H7 (cell line): ENCODE data around the gene KCNA5. TPM values are rescaled to one million over a fixed set of nuclear protein-coding genes. Genes with fewer than 3 reads are reported as not detected.

Experiments used
- DNase-seq: peaks from one replicate; pipeline ENCODE4 v3.0.0; 2012
- H3K27me3 ChIP-seq: 2 replicates; pipeline ENCODE4 v1.6.0; 2011; ENCODE audit warnings: mild to moderate bottlenecking, low read length; ENCODE audit not compliant: control insufficient read depth, insufficient read depth
- H3K36me3 ChIP-seq: replicated peaks from 2 replicates; pipeline ENCODE4 v1.5.1; 2011; ENCODE audit warnings: low read length; ENCODE audit not compliant: control insufficient read depth, insufficient read depth
- H3K4me3 ChIP-seq: 2 replicates; pipeline ENCODE4 v1.5.1; 2011; ENCODE audit warnings: low read depth, mild to moderate bottlenecking, control low read depth, low read length, moderate library complexity; ENCODE audit not compliant: insufficient read depth
- total RNA-seq: library from RNA; depleted of rRNA; stranded (reverse); fragments of >200 nt; shearing (Covaris generic); gene quantifications from 2 replicates; pipeline ENCODE4 v1.2.3, GENCODE V29; 2014

KCNA5 gene
- total RNA-seq, 1 experiment from 2014 or later = 1.7 TPM

- DNase-seq = no peak
- Histone ChIP-seq H3K36me3 (no peaks in the 10 kb centered on the region), H3K4me3 (no peak overlapping the region), H3K27me3 (no peaks in the 10 kb centered on the region)
Measured at GRCh38 chr12:5064913-5065490, 21.3 kb downstream of the KCNA5 start.

GRCh38 chr12:5066251-5066650 is 22.6 kb downstream of the KCNA5 start:
- Histone ChIP-seq H3K36me3 (no peaks in the 10 kb centered on the region), H3K4me3 (no peak overlapping the region), H3K27me3 (no peaks in the 10 kb centered on the region)
- no peak for DNase-seq

GRCh38 chr12:5068126-5068525 is 24.4 kb downstream of the KCNA5 start:
- no peak for DNase-seq
- H3K36me3 ChIP-seq = no peaks in the 10 kb centered on the region
- no peak overlapping the region for H3K4me3 ChIP-seq
- no peaks in the 10 kb centered on the region for H3K27me3 ChIP-seq

- Histone ChIP-seq H3K27me3 (no peaks in the 10 kb centered on the region), H3K4me3 (no peak overlapping the region), H3K36me3 (no peaks in the 10 kb centered on the region)
- DNase-seq = no peak
Measured at GRCh38 chr12:5068619-5069018, 24.9 kb downstream of the KCNA5 start.

- H3K36me3 ChIP-seq = no peaks in the 10 kb centered on the region
- no peaks in the 10 kb centered on the region for H3K27me3 ChIP-seq
- H3K4me3 ChIP-seq = no peak overlapping the region
- DNase-seq = no peak
Measured at GRCh38 chr12:5070090-5070489, 26.4 kb downstream of the KCNA5 start.

- Histone ChIP-seq H3K36me3 (no peaks in the 10 kb centered on the region), H3K4me3 (no peak overlapping the region), H3K27me3 (no peaks in the 10 kb centered on the region)
- no peak for DNase-seq
Measured at GRCh38 chr12:5071496-5071895, 27.8 kb downstream of the KCNA5 start.

- H3K4me3 ChIP-seq = no peak overlapping the region
- DNase-seq = no peak
- H3K36me3 ChIP-seq = no peaks in the 10 kb centered on the region
- no peaks in the 10 kb centered on the region for H3K27me3 ChIP-seq
Measured at GRCh38 chr12:5072311-5072710, 28.6 kb downstream of the KCNA5 start.

GRCh38 chr12:5073054-5073453 is 29.4 kb downstream of the KCNA5 start:
- no peak overlapping the region for H3K4me3 ChIP-seq
- no peaks in the 10 kb centered on the region for H3K36me3 ChIP-seq
- H3K27me3 ChIP-seq = no peaks in the 10 kb centered on the region
- DNase-seq = no peak

- peak; percentile 61 for DNase-seq
Measured at GRCh38 chr12:5073853-5074252, 30.2 kb downstream of the KCNA5 start.

GRCh38 chr12:5076761-5077160 is 33.1 kb downstream of the KCNA5 start:
- no peak for DNase-seq
- Histone ChIP-seq H3K4me3 (no peak overlapping the region), H3K36me3 (no peaks in the 10 kb centered on the region), H3K27me3 (no peaks in the 10 kb centered on the region)

More at GRCh38 chr12:5073853-5074252, 30.2 kb downstream of the KCNA5 start:
- H3K27me3 ChIP-seq = no peaks in the 10 kb centered on the region
- no peaks in the 10 kb centered on the region for H3K36me3 ChIP-seq
- H3K4me3 ChIP-seq = no peak overlapping the region

GRCh38 chr12:5078423-5078822 is 34.7 kb downstream of the KCNA5 start:
- no peak for DNase-seq
- Histone ChIP-seq H3K4me3 (no peak overlapping the region), H3K36me3 (no peaks in the 10 kb centered on the region), H3K27me3 (no peaks in the 10 kb centered on the region)

- Histone ChIP-seq H3K27me3 (no peaks in the 10 kb centered on the region), H3K36me3 (no peaks in the 10 kb centered on the region), H3K4me3 (no peak overlapping the region)
- peak; percentile 64 for DNase-seq
Measured at GRCh38 chr12:5081016-5081415, 37.3 kb downstream of the KCNA5 start.

- H3K36me3 ChIP-seq = no peaks in the 10 kb centered on the region
- no peak overlapping the region for H3K4me3 ChIP-seq
- no peaks in the 10 kb centered on the region for H3K27me3 ChIP-seq
- peak; percentile 77 for DNase-seq
Measured at GRCh38 chr12:5083955-5084849, 40.5 kb downstream of the KCNA5 start.

- no peak overlapping the region for H3K4me3 ChIP-seq
- H3K27me3 ChIP-seq = no peaks in the 10 kb centered on the region
Measured at GRCh38 chr12:5085896-5086295, 42.2 kb downstream of the KCNA5 start.

GRCh38 chr12:5087831-5088554 is 44.3 kb downstream of the KCNA5 start:
- H3K4me3 ChIP-seq = no peak overlapping the region
- H3K27me3 ChIP-seq = no peaks in the 10 kb centered on the region
- DNase-seq = no peak
- H3K36me3 ChIP-seq = no peaks in the 10 kb centered on the region

More at GRCh38 chr12:5085896-5086295, 42.2 kb downstream of the KCNA5 start:
- H3K36me3 ChIP-seq = no peaks in the 10 kb centered on the region
- DNase-seq = no peak
